ENCODE measurements around the gene SLC22A17. TPM values are rescaled to one million over a fixed set of nuclear protein-coding genes. Genes with fewer than 3 reads are reported as not detected.

The SLC22A17 gene
- total and polyA plus RNA-seq, 7 donors = 0.60 to 38.8 (median 18.1) TPM

GRCh38 chr14:23382276-23382675 is 29.6 kb upstream of the SLC22A17 start:
- Histone ChIP-seq H3K4me3 (no peak overlapping the region), H3K27ac (no peak overlapping the region), H3K27me3 (no peaks in the 10 kb centered on the region), H3K36me3 (no peaks in the 10 kb centered on the region), H3K4me1 (no peaks in the 10 kb centered on the region), H3K9me3 (no peaks in the 10 kb centered on the region)
- intact Hi-C loops (cut with DNase I) = loop anchor here (5.0 kb wide), 1 partner anchor 115 kb away; no protein-coding TSS in a partner anchor
- no peak for DNase-seq
- WGBS, 2 donors = 92 to 93% methylated on average over 6 of the region's 6 CpGs
- TF ChIP-seq POLR2AphosphoS5 (IDR thresholded peaks at IDR 0.05) (no peak), POLR2A (IDR thresholded peaks at IDR 0.05) (no peak), CTCF (IDR thresholded peaks at IDR 0.05) (no peak), EP300 (IDR thresholded peaks at IDR 0.05) (no peak)

DNA sequence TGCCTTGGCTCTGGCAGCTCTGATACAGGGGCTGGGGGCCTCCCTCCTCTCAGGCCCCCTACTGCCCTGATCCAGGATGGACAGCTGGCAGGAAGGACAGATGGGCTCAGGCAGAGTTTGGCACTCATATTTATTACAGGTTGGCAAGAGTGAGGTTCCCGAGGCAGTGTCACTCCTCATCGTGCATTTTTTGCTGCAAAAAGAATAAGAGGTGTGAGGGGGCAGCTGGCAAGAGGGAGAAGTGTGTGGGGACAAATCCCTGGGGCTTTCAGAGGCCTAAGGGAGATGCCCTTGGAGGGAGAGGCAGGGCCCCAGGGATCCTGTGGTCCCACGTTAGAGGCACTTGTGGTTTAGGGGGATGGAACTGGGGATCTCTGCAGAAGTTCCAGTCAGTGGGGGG is 29.2 kb upstream of the SLC22A17 start:
- Histone ChIP-seq H3K4me1 (no peaks in the 10 kb centered on the region), H3K36me3 (no peaks in the 10 kb centered on the region), H3K4me3 (no peak overlapping the region), H3K9me3 (no peaks in the 10 kb centered on the region), H3K27ac (no peak overlapping the region), H3K27me3 (no peaks in the 10 kb centered on the region)
- intact Hi-C loops (cut with DNase I) = loop anchor here (5.0 kb wide), 1 partner anchor 115 kb away; no protein-coding TSS in a partner anchor
- DNase-seq = no peak
- WGBS, 2 donors = 50 to 57% methylated on average over 3 of the region's 3 CpGs
- TF ChIP-seq POLR2AphosphoS5 (IDR thresholded peaks at IDR 0.05) (no peak), CTCF (IDR thresholded peaks at IDR 0.05) (no peak), EP300 (IDR thresholded peaks at IDR 0.05) (no peak), POLR2A (IDR thresholded peaks at IDR 0.05) (no peak)

DNA sequence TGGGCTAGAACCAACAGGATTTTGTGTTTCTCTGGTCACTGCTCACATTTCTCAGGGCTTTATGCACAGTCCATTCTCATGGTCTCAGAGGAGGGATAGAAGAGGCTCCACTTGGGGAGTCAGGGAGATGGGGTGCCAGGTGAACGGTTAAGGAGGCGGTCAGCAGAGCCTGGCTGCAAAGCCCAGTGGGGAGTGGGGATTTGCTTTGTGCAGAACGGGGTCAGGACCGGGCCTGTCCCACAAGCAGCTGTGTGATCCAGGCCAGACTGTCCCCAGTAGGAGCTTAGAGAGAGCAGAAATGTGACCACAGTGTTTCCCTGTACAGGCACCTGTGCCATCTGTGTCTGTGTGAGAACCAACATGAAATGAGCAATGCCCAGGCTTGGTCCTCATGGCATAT is 28.3 kb upstream of the SLC22A17 start:
- DNase-seq = no peak
- H3K4me1 ChIP-seq = no peaks in the 10 kb centered on the region
- H3K9me3 ChIP-seq = no peaks in the 10 kb centered on the region
- 88 to 92% methylated on average over 4 of the region's 4 CpGs for WGBS, 2 donors
- intact Hi-C loops (cut with DNase I) = loop anchor here (1.0 to 5.0 kb wide), 2 partner anchors 53 to 114 kb away; no protein-coding TSS in a partner anchor
- no peaks in the 10 kb centered on the region for H3K36me3 ChIP-seq
- no peak overlapping the region for H3K4me3 ChIP-seq
- H3K27me3 ChIP-seq = no peaks in the 10 kb centered on the region
- TF ChIP-seq POLR2AphosphoS5 (IDR thresholded peaks at IDR 0.05) = no peak
- TF ChIP-seq CTCF (IDR thresholded peaks at IDR 0.05) = no peak
- TF ChIP-seq EP300 (IDR thresholded peaks at IDR 0.05) = no peak
- TF ChIP-seq POLR2A (IDR thresholded peaks at IDR 0.05) = no peak
- no peak overlapping the region for H3K27ac ChIP-seq

- no peaks in the 10 kb centered on the region for H3K36me3 ChIP-seq
- H3K4me3 ChIP-seq = no peak overlapping the region
- H3K27me3 ChIP-seq = no peaks in the 10 kb centered on the region
- intact Hi-C loops (cut with DNase I) = loop anchor here (1.0 to 5.0 kb wide), 2 partner anchors 52 to 113 kb away; no protein-coding TSS in a partner anchor
- WGBS, 2 donors = 64 to 72% methylated on average over 16 of the region's 16 CpGs
- no peak for TF ChIP-seq CTCF (IDR thresholded peaks at IDR 0.05)
- TF ChIP-seq POLR2AphosphoS5 (IDR thresholded peaks at IDR 0.05) = no peak
- TF ChIP-seq EP300 (IDR thresholded peaks at IDR 0.05) = no peak
- no peak for TF ChIP-seq POLR2A (IDR thresholded peaks at IDR 0.05)
- DNase-seq = no peak
- H3K27ac ChIP-seq = no peak overlapping the region
- H3K9me3 ChIP-seq = no peaks in the 10 kb centered on the region
- no peaks in the 10 kb centered on the region for H3K4me1 ChIP-seq
Measured at GRCh38 chr14:23380197-23380914, 27.7 kb upstream of the SLC22A17 start.

All from sigmoid colon (tissue), 7 donors.